GM19452 (cell line): Measurements from ENCODE around the gene ATP6V1D.
"Not testable (repeated sequence)": the region's sequence is repeated elsewhere in the genome, so short reads cannot be mapped to it uniquely, and the experiment has no call there.

Experiments
- ATAC-seq: cut with Tn5 transposase; IDR thresholded peaks from one replicate; pipeline ENCODE4 v1.9.1; 2021; ENCODE audit not compliant: unreplicated experiment

The ATP6V1D gene

DNA sequence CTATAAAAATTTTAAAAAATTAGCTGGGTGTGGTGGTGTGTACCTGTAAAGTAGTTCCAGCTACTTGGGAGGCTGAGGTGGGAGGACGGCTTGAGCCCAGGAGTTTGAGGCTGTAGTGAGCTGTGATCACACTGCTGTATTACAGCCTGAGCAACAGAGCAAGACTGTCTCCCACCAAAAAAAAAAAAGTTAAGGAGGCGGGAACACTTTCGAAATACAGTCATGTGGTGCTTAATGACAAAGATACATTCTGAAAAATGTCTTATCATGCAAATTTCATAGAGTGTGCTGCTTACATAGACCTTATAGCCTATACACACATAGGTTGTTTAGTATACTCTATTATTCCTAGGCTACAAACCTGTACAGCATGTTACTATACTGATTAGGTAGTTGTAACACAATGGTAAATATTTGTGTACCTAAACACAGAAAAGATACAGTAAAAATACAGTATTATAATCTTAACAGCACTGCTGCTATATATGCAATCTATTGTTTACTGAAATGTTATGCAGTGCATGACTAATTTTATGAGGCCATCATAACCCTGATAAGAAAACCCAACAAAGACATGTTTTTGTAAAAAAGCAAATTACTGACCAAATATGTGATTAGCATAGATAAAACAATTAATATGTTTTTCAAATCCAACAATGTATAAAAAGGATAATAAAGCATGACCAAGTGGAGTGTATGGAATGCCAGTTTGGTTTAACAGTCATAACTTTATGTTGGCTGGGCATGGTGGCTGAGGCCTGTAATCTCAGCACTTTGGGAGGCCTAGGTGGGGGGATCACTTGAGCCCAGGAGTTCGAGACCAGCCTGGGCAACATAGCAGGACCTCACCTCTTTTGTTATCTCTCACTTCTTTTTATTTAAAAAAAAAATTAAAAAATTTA, 11.9 kb upstream of the ATP6V1D start:
- no peak for ATAC-seq

DNA sequence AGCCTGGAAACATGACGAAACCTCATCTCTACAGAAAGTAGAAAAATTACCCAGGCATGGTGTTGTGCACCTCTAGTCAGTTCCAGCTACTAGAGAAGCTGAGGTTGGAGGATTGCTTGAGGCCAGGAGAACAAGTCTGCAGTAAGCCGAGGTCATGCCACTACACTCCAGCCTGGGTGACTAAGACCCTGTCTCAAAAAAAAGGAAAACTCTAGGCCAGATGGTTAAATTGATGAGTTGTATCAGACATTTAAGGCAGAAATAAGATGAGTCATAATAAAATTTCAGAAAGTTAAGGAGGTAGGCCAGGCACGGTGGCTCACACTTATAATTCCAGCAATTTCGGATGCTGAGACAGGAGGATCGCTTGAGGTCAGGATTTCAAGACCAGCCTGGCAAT, 11.2 kb upstream of the ATP6V1D start:
- no peak for ATAC-seq

DNA sequence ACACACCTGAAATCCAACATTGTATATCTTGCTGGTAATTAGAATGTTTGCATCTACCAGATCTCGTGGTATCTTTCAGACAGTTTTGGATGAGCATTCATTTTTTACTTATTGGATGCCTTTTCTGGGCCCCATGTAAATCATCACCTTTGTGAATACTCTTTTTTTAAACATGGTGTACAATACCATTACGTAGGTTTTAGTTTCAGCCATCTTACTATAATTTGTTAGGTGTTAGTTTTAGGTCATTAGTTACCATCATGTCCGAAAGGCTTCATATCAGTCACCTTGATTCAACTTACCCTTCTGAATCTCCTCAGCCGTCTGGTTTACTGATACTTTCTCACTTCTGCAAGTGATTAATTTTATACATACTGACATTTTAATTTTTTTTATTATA, 5.9 kb upstream of the ATP6V1D start:
- ATAC-seq, result no peak

DNA sequence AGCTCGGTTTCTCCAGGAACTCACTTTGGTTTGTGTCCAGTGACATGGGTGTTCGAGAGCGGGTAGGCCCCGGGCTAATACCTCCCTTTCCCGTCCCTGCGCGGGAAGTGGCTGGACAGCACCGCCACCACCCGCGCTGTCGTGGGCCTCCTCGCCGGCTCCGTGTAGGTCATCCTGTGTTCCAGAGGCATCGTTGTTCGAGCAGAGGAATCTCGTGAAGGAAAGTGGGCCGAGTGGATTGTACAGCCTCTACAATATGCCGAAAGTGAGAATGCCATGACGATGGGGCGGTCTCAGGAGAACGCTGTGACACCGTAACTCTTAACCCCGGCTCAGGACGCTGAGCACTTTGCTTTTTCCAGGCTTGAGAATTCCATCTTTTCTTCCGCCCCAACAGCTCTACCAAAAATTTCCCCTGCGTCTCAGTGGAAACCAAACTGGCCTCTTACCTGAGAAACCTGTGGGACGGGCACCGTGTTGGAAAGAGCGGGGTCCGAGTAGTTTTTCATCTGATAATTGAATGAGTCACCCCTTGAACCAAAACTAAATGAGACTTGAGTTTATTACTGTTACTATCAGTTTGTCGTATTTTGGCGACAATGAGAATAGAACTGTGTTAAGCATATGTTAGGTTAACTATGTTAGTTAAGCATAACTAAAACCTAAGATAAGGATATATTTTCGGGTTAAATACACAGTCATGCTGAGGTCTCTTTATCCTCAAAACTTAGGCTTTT, 1.0 kb upstream of the ATP6V1D start:
- peak; percentile 20 for ATAC-seq

DNA sequence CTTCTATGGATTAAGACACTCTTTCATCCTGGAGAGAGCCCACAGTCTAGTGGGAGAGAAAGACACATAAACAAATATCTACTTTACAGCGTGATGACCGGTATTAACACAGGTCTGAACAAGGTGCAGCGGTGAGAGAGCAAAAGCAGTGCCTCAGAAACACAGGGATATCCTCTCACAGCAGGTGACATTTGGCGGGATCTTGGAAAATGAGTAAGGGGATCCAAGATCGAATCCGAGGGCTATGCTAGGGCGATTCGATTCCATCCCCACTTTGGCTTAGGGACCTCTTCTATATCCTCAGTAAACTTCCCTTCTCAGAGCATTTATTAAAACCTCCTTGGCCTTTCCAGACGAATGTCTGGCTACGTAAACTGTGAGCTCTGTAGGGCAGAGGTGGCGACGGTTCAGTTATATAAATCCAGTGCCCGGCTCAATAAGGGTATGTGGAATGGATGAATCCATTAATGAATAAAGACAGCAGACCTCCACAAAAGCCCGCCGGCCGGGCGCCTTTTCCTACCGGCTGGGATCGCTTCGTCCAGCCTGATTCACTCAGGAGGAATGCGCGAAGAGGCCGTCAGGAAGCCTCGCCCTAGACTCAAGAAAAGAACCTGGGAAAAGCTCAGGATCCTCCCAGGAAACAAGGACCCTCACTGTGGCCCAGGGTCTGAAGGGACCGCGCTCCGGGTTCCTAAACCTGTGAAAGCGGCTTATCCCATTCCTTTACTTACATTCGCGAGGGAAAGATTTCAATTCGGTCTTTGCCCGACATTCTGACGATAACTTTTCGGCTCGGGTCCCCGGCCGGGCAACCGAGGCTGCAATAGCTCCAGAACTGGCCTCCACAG, 455 bp downstream of the ATP6V1D start:
- peak; percentile 0 for ATAC-seq

DNA sequence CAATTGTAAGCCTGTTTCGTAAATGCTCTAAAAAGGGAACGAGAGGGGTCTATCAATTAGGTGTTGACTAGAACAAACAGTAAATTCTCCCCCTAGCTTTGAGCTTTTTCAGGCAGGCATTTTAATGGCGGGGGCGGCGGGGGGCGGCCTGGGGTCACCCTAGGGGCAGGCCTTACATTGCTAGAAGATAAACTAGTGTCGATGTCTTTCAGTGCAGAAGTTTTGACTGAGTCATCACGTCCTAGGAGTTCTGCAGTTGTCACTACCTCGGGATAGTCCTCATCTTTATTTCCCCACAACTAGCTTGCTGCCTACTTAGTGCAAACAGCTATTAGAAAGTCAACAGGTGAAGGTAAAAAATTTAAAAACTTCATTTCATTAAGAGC, 1.6 kb downstream of the ATP6V1D start:
- ATAC-seq, result no peak

DNA sequence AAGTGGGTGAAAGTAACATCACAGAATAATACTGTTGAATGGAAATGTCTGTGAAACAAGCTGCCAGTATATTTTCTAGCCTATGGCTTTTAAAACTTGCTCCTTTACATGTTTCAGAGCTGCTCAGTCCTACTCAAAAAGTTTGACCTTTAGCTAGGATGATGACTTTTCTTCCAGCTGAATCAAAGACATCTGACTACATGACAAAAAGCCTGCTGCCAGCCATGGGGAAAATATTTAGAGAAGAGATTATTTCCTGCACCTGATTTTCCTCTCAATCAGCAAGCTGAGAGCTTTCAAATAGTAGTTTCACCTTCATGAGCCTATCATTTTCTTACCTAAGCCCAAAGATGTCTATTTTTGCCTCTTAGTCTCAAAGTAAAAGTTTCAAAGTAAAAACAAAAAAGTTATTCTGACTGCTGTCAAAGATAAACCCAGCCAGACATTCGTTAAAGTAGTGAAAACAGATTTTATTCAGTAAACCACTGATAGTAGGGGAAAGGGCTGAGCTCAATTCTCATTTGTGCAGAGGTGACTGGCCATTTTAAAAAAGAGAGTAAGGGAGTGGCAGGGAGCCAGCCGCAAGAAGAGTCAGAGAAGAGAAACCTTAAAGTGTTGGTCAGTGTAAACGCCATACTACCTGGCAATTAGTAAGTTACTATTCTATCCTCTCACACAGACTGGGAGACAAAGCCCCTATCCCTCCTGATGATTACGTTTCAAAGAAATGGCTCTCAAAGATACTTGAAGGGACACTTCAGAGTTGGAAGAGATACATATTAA, 2.2 kb downstream of the ATP6V1D start:
- ATAC-seq, result no peak

DNA sequence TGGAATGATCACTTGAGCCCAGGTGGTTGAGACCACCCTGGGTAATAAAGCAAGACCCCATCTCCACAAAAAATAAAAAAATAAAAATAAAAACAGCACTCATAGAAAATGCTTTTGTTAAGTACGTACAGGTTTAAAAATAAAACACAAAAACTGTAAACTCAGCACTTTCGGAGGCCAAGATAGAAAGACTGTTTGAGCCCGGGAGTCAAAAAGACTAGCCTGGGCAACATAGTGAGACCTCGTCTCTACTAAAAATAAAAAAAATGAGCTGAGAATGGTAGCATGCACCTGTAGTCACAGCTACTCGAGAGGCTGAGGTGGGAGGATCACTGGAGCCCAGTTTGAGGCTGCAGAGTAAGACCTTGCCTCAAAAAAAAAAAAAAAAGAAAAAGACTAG, 7.5 kb downstream of the ATP6V1D start:
- no peak for ATAC-seq

DNA sequence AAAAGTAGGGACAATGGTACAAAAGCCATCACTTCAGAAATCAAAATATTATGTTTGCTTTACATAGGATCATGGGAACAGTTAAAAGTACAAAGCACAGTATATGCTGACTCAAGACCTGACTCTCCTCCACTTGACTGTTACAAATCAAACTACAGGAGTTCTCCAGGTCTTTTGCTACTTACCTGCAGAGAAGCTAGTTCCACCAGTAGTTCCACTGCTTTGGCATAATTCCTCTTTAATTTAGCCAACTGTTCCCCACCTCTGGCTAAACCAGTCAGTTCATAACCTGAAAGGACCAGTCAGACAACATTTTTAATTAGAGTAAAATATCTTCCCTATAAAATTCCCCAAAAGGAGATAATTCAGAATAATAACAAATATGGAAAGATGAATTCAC, 14.0 kb downstream of the ATP6V1D start:
- ATAC-seq, result no peak

DNA sequence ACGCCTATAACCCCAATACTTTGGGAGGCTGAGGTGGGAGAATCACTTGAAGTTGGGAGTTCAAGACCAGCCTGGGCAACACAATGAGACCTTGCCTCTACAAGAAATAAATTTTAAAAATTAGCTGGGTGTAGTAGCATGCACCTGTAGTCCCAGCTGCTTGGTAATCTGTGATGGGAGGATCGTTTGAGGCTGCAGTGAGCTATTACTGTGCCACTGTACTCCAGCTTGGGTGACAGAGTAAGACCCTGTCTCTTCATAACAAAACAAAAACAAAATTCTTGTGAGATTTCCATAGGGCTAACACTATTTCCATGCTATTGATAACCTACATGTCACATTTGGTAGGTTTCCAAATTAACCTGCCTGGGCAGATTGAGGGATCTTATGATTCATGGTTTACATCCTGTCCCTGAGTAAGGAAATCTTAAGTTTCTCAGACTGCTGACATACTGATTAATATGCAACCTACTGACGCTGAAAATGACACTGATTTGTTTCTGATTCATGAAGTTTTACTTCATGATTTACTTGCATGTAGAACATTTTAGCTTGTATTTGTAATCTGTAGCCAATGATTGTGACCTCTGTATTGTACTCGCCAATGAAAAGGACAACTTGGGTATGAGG, 15.9 kb downstream of the ATP6V1D start:
- no peak for ATAC-seq

DNA sequence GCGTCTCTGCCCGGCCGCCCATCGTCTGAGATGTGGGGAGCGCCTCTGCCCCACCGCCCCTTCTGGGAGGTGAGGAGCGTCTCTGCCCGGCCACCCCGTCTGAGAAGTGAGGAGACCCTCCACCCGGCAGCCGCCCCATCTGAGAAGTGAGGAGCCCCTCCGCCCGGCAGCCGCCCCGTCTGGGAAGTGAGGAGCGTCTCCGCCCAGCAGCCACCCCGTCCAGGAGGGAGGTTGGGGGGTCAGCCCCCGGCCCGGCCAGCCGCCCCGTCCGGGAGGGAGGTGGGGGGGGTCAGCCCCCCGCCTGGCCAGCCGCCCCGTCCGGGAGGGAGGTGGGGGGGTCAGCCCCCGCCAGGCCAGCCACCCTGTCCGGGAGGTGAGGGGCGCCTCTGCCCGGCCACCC, 18.4 kb downstream of the ATP6V1D start:
- ATAC-seq, result not testable (repeated sequence)

DNA sequence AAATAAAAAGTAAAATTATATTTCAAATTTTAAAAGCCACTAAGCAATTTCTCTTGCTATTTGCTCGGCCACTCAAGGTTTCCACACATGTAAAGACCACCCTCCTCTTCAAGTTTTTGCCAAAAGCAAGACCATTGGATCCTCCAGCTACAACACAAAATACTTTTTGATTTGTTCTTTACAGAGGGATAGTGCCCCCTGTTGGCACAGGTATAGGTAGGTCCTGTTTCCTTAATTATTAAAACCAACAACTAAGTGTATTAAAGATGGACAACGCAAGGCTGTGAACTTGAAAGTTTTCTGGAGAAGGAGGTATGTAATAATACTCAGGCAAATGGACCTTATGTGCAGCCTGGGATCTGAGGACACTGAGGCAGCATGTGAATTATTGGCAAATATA, 23.8 kb downstream of the ATP6V1D start:
- no peak for ATAC-seq

DNA sequence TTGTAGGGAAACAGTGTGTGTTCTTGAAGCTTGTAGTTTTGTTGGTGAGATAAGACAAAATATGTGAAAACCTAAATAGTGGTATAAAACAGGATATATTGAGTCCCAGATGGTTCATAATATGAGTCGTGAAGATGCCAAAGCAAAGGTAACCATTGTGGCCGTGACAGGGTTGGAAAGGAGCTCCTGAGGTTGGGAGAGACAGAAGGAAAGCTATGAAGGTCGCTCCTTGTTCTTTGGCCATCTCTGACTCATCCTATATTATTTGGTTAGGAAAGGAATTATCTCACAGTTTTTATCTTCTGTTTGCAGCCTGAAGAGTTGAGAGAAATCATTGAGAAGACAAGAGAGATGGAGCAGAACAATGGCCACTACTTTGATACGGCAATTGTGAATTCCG, 27.1 kb downstream of the ATP6V1D start:
- ATAC-seq, result no peak

DNA sequence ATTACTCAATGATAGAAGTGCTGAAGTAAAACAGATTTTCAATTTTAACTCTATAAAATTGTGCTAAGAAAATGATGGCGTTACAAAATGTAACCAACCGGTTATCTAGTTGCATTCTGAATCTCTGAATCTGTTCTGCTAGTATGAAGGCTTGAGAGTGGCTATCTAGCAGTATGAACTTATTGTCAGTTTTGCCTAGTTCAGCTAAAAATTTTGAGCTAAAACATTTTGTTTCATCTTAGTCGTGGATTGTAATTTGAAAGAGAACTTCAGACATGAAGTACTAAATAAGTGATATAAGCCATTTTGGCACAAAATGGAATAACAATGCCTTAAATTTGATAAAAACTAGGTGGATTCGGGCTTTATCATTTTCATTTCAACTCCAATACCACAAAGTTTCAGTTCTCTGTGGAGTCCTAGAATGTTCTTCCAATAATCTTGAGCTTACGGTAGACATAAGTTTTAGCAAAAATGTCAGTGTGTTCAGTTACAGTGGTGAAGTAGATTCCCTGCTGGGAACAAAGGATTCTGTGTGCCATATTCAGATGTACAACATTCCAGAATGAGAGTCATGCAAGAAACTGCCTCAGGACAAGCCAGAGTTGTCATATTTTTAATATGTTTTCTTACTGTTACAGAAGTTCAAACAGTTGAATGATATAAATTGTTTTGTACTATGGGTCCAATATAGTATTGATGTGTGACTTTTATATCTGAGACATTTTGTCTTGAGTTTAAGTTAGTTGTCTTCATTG, 28.1 kb downstream of the ATP6V1D start:
- ATAC-seq, result no peak

DNA sequence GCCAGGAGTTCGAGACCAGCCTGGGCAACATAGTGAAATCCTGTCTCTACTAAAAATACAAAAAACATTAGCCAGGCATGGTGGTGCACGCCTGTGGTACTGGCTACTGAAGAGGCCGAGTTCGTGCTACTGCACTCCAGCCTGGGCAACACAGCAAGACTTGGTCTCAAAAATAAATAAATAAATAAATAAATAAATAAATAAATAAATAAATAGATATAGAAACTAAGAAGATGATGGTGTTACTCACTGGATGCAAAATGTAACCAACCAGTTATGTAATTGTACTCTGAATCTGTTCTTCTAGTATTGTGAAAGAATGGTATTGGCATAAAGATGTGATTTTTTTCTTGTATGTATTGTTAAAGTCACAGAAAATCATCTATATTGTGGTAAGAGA, 29.9 kb downstream of the ATP6V1D start:
- not testable (repeated sequence) for ATAC-seq

DNA sequence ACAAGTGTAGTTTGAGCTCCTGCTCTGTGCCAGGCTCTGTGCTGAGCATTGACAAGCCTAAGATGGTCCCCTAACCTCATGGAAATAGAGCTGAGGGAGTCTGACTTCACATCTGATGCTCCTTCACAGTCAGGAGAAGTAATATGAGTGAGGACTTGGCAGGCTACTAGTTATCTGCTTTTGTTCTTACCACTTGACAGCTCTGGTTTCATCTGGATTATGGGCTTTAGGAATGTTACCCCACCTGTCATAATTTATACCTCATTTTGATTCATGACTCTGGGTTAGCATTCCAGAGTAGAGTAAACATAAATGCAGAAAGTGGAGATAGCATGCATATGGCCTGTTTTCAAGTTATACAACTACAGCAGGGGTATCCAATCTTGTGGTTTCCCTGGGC, 40.5 kb downstream of the ATP6V1D start:
- no peak for ATAC-seq

DNA sequence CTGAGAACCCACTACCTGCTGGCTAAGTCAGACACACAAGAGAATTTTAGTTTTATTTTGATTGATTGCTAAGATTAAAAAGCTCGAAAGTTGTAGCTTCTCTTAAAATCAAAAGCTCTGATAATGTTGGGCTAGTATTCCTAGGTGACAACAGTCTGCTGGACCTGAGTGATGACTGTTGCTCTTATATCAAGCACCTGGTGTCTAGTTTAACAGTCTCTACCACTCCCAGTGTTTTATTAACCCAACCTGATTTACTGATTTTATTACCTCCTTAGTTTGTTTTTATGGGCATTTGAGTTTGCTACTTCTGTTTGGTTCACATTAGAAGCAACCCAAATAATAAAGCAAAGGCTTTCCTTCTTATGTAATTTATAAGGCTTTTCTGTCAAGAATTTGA, 41.8 kb downstream of the ATP6V1D start:
- ATAC-seq, result no peak

DNA sequence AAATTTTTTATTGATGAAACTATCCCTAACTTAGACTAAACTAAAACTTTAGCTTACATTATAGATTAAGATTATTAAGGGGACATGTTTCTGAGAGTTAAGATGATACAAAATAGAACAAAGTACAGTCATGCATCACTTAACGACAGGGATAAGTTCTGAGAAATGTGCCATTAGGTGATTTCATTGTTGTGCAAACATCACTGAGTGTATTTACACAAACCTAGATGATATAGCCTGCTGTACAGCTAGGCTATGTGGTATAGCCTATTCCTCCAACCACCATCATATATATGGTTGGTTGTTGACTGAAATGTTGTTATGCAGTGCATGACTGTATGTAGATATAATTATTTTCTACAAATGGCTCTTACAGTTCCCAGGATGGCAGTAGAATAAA, 46.5 kb downstream of the ATP6V1D start:
- ATAC-seq, result no peak

DNA sequence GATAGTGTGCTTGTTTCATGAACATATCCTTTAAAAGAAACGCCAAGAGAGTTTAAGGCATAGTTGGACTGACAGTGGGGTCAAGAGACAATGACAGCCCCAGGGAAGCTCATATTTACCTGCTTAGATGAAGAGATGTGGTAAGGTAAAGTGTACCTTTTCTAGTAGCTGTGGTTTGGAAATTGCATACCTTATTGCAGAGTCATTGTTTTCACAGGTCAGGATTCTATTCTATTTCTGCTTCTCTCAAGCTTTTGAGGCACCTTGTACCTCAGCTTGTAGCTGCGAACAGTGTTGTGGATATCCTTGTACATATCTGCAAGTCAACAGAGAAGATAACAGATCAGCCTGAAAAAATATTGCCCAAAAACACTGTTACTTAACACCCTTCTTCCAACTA, 47.7 kb downstream of the ATP6V1D start:
- no peak for ATAC-seq
